OCI-LY1 (cell line): Measurements from ENCODE around the gene ABLIM2.

Experiments
- H2AFZ ChIP-seq: fragments of 200-600 bp; sonication (generic), shearing (Covaris generic); 2 replicates; pipeline ENCODE4 v1.6.0; 2014; ENCODE audit warnings: antibody characterized with exemption, mild to moderate bottlenecking, low read length
- H3F3A ChIP-seq: fragments of 200-600 bp; sonication (generic), shearing (Covaris generic); 2 replicates; pipeline ENCODE4 v1.6.0; 2014; ENCODE audit warnings: mild to moderate bottlenecking, antibody characterized with exemption, low read length, moderate library complexity; ENCODE audit not compliant: insufficient read depth
- H3K27ac ChIP-seq: fragments of 200-600 bp; sonication (generic); 2 replicates; pipeline ENCODE4 v1.5.1; 2014; ENCODE audit warnings: low read length, mixed run types, mild to moderate bottlenecking, low read depth; ENCODE audit not compliant: poor library complexity, severe bottlenecking
- H3K27me3 ChIP-seq: fragments of 200-600 bp; sonication (generic); 2 replicates; pipeline ENCODE4 v1.6.0; 2014; ENCODE audit warnings: antibody characterized with exemption, mild to moderate bottlenecking, low read length, moderate library complexity; ENCODE audit not compliant: insufficient read depth
- H3K36me3 ChIP-seq: fragments of 200-600 bp; sonication (generic); 2 replicates; pipeline ENCODE4 v1.6.1; 2014; ENCODE audit warnings: mild to moderate bottlenecking, antibody characterized with exemption, low read length, moderate library complexity, mixed read lengths; ENCODE audit not compliant: insufficient read depth
- H3K4me1 ChIP-seq: fragments of 200-600 bp; sonication (generic); 2 replicates; pipeline ENCODE4 v1.5.1; 2014; ENCODE audit warnings: mild to moderate bottlenecking, low read length, moderate library complexity; ENCODE audit not compliant: insufficient read depth, severe bottlenecking
- H3K4me2 ChIP-seq: fragments of 200-600 bp; sonication (generic), shearing (Covaris generic); 2 replicates; pipeline ENCODE4 v1.6.1; 2014; ENCODE audit warnings: low read length
- H3K4me3 ChIP-seq: fragments of 200-600 bp; sonication (generic); 2 replicates; pipeline ENCODE4 v1.5.1; 2014; ENCODE audit warnings: low read length, low read depth, mild to moderate bottlenecking, mixed read lengths; ENCODE audit not compliant: poor library complexity, severe bottlenecking
- H3K79me2 ChIP-seq: fragments of 200-600 bp; shearing (Covaris generic); 2 replicates; pipeline ENCODE4 v1.6.1; 2016; ENCODE audit warnings: mixed run types, low read length, mixed read lengths; ENCODE audit not compliant: insufficient read depth
- H3K9ac ChIP-seq: fragments of 200-600 bp; sonication (generic), shearing (Covaris generic); 2 replicates; pipeline ENCODE4 v1.6.1; 2014; ENCODE audit warnings: mild to moderate bottlenecking, low read length, mixed read lengths
- H3K9me2 ChIP-seq: fragments of 200-600 bp; sonication (generic), shearing (Covaris generic); 2 replicates; pipeline ENCODE4 v1.6.1; 2014; ENCODE audit warnings: low read depth, mild to moderate bottlenecking, low read length, mixed read lengths
- H3K9me3 ChIP-seq: fragments of 200-600 bp; shearing (Covaris generic); 2 replicates; pipeline ENCODE4 v1.6.1; 2014; ENCODE audit warnings: low read length, mixed read lengths
- H4K20me1 ChIP-seq: fragments of 200-600 bp; sonication (generic), shearing (Covaris generic); 2 replicates; pipeline ENCODE4 v1.6.0; 2016; ENCODE audit warnings: mild to moderate bottlenecking, low read length; ENCODE audit not compliant: insufficient read depth
- EZH2 ChIP-seq: fragments of 200-600 bp; sonication (generic), shearing (Covaris generic); IDR thresholded peaks from 2 replicates; pipeline ENCODE4 v1.8.0; 2017; ENCODE audit warnings: borderline replicate concordance, mixed run types, mild to moderate bottlenecking, antibody characterized with exemption, low read length, moderate library complexity, mixed read lengths
- TF ChIP-seq, protein P1 (sequence below): fragments of 200-600 bp; sonication (generic), shearing (Covaris generic); IDR thresholded peaks from 2 replicates; pipeline ENCODE4 v1.5.1; 2017; ENCODE audit warnings: mild to moderate bottlenecking, antibody characterized with exemption, low read length, moderate library complexity, mixed read lengths

The ABLIM2 gene

DNA sequence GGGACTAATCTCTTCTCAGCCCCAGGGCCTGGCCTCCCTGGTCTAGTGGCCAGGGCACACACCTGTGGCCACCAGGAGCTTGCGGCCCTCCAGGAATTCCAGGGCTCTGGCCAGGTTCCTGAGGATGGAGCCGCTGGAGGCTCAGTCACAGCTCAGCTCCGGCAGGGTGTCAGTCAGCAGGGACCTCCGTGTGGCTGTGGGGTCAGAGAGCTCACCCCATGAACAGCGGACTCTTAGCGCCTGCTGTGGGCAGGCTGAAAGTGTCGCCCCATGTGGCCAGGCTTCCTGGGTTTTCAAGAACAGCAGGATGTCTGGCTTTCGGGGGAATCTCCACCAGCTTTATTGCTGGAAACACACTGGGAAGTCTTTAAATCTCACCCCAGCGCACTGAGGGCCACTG lies 21.2 kb upstream of the ABLIM2 start:
- no peaks in the 10 kb centered on the region for H3K27me3 ChIP-seq
- no peaks in the 10 kb centered on the region for H3K36me3 ChIP-seq
- TF ChIP-seq EZH2, result no peak
- TF ChIP-seq, protein P1, sequence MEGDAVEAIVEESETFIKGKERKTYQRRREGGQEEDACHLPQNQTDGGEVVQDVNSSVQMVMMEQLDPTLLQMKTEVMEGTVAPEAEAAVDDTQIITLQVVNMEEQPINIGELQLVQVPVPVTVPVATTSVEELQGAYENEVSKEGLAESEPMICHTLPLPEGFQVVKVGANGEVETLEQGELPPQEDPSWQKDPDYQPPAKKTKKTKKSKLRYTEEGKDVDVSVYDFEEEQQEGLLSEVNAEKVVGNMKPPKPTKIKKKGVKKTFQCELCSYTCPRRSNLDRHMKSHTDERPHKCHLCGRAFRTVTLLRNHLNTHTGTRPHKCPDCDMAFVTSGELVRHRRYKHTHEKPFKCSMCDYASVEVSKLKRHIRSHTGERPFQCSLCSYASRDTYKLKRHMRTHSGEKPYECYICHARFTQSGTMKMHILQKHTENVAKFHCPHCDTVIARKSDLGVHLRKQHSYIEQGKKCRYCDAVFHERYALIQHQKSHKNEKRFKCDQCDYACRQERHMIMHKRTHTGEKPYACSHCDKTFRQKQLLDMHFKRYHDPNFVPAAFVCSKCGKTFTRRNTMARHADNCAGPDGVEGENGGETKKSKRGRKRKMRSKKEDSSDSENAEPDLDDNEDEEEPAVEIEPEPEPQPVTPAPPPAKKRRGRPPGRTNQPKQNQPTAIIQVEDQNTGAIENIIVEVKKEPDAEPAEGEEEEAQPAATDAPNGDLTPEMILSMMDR, result no peak
- no peaks in the 10 kb centered on the region for H3K4me1 ChIP-seq
- no peak overlapping the region for H3K4me2 ChIP-seq
- H2AFZ ChIP-seq, result no peak overlapping the region
- H3K9me3 ChIP-seq, result no peaks in the 10 kb centered on the region
- H3K4me3 ChIP-seq, result no peak overlapping the region
- H4K20me1 ChIP-seq, result no peaks in the 10 kb centered on the region
- no peaks in the 10 kb centered on the region for H3F3A ChIP-seq
- H3K9me2 ChIP-seq, result no peaks in the 10 kb centered on the region
- no peak overlapping the region for H3K27ac ChIP-seq
- H3K79me2 ChIP-seq, result no peaks in the 10 kb centered on the region
- H3K9ac ChIP-seq, result no peak overlapping the region

DNA sequence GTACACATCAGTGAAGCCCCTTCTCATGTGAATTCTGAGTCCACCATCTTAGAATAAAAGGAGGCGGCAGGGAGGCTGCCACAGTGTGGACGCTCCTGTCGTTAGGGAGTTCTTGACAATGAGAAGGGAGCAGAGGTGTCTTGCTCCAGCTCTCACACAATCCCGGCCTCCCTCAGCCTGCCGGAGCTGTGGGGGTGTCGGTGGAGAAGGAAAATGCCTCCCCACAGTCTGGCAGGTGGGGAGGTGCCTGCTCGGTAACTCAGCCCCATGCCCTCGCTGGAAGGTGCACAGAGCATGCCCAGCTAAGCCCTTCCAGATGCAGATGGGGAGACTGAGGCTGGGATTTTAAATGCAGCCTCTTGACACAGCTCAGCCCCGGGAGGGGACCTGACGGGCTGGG lies 20.5 kb upstream of the ABLIM2 start:
- no peak overlapping the region for H2AFZ ChIP-seq
- no peaks in the 10 kb centered on the region for H3K9me2 ChIP-seq
- H3K9ac ChIP-seq, result no peak overlapping the region
- H3K27ac ChIP-seq, result no peak overlapping the region
- H3K27me3 ChIP-seq, result no peaks in the 10 kb centered on the region
- H3K36me3 ChIP-seq, result no peaks in the 10 kb centered on the region
- no peaks in the 10 kb centered on the region for H3K4me1 ChIP-seq
- no peaks in the 10 kb centered on the region for H3F3A ChIP-seq
- H3K9me3 ChIP-seq, result no peaks in the 10 kb centered on the region
- no peak overlapping the region for H3K4me3 ChIP-seq
- no peak overlapping the region for H3K4me2 ChIP-seq
- TF ChIP-seq, protein P1, result no peak
- TF ChIP-seq EZH2, result no peak
- no peaks in the 10 kb centered on the region for H4K20me1 ChIP-seq
- H3K79me2 ChIP-seq, result no peaks in the 10 kb centered on the region

DNA sequence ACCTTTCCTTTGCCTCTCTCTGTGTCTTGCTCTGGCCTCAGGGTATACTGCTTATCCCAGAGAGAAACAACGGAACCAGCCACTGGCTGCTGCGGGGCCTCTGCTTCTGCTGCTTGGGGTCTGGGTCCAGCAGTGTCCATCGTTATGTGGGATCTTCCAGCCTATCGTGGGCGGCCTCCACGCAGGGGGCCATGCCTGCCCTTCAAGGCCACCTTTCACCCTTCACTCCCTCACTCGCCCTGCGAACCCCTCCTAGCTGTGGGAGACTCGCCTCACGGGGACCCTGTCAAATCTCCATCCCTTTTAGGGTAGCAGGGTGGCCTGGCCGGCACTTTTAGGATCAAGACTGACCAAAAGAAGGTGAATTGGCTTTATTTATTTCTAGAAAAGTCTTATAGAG lies 19.3 kb upstream of the ABLIM2 start:
- TF ChIP-seq EZH2, result no peak
- TF ChIP-seq, protein P1, result no peak
- Histone ChIP-seq H2AFZ (no peak overlapping the region), H3K4me2 (no peak overlapping the region), H3F3A (no peaks in the 10 kb centered on the region), H3K9ac (no peak overlapping the region), H3K27me3 (no peaks in the 10 kb centered on the region), H3K79me2 (no peaks in the 10 kb centered on the region), H3K4me1 (no peaks in the 10 kb centered on the region), H4K20me1 (no peaks in the 10 kb centered on the region), H3K27ac (no peak overlapping the region), H3K36me3 (no peaks in the 10 kb centered on the region), H3K4me3 (no peak overlapping the region), H3K9me3 (no peaks in the 10 kb centered on the region), H3K9me2 (no peaks in the 10 kb centered on the region)
